Gastroesophageal sphincter (tissue), 4 donors: ENCODE measurements around the gene CARMIL3. TPM values are rescaled to one million over a fixed set of nuclear protein-coding genes. Genes with fewer than 3 reads are reported as not detected.

Experiments used
- ATAC-seq: fragments of 150-250 bp; one replicate; pipeline ENCODE4 v1.9.1; 2016; ENCODE audit warnings: mild to moderate bottlenecking, moderate library complexity
- H3K27ac ChIP-seq, 4 donors: fragments of 200-600 bp; sonication (generic) in 3 of 4; 1 replicate in 3 of 4; 2 replicates in 1 of 4; pipeline ENCODE4 v1.5.1; 2016 to 2019
- H3K27me3 ChIP-seq: fragments of 200-600 bp; sonication (generic); one replicate; pipeline ENCODE4 v1.5.1; 2019
- H3K36me3 ChIP-seq, 2 donors: fragments of 200-600 bp; sonication (generic); one replicate each; pipeline ENCODE4 v1.5.1; 2019; ENCODE audit warnings: control low read depth in 1 of 2
- H3K4me1 ChIP-seq, 3 donors: fragments of 200-600 bp; sonication (generic); 1 replicate in 2 of 3; 2 replicates in 1 of 3; pipeline ENCODE4 v1.5.1; 2016 to 2019; ENCODE audit warnings: control low read depth in 2 of 3
- H3K4me3 ChIP-seq, 2 donors: fragments of 200-600 bp; sonication (generic); one replicate each; pipeline ENCODE4 v1.5.1; 2019; ENCODE audit warnings: mild to moderate bottlenecking in 1 of 2, moderate library complexity in 1 of 2
- H3K9me3 ChIP-seq, 3 donors: fragments of 200-600 bp; sonication (generic); one replicate each; pipeline ENCODE4 v1.5.1; 2017 to 2019; ENCODE audit warnings: control low read depth in 2 of 3
- CTCF ChIP-seq, 4 experiments: fragments of 200-600 bp in 2 of 4; fragments of 450-650 bp in 2 of 4; sonication (generic) in 1 of 4; IDR thresholded peaks; one replicate each; pipeline ENCODE4 v1.5.1; 2017 to 2019; ENCODE audit warnings: antibody characterized with exemption in 4 of 4, mild to moderate bottlenecking in 2 of 4, moderate library complexity in 2 of 4
- EP300 ChIP-seq: sonication (generic); formaldehyde crosslinking; IDR thresholded peaks from one replicate; pipeline ENCODE4 v1.6.1; 2017; ENCODE audit warnings: antibody characterized with exemption, mild to moderate bottlenecking
- POLR2A ChIP-seq, 2 donors: fragments of 450-650 bp; IDR thresholded peaks; one replicate each; pipeline ENCODE4 v1.6.1; 2017; ENCODE audit warnings: antibody characterized with exemption in 2 of 2, mild to moderate bottlenecking in 2 of 2, moderate library complexity in 1 of 2
- POLR2AphosphoS5 ChIP-seq: sonication (generic); formaldehyde crosslinking; IDR thresholded peaks from one replicate; pipeline ENCODE4 v1.6.1; 2017; ENCODE audit warnings: antibody characterized with exemption
- WGBS, 2 donors: methylation state at CpG; one replicate each; pipeline ENCODE4 v1.1.5; 2018; ENCODE audit warnings: low coverage in 1 of 2; 5-methylcytosine and 5-hydroxymethylcytosine counted together
- total RNA-seq, 4 donors: library from RNA; depleted of rRNA; stranded (reverse); fragments of >200 nt; gene quantifications; one replicate each; pipeline ENCODE4 v1.1.0, GENCODE V29; 2016

The CARMIL3 gene
- total RNA-seq, 4 donors from 2014 or later = 0.12 to 0.47 (median 0.17) TPM; not detected in 1

GRCh38 chr14:24063263-24063836, 11.5 kb downstream of the CARMIL3 start:
- TF ChIP-seq POLR2AphosphoS5 = no peak
- TF ChIP-seq EP300 = no peak
- TF ChIP-seq CTCF (IDR thresholded peaks at IDR 0.05) = no peak
- no peak for TF ChIP-seq POLR2A (IDR thresholded peaks at IDR 0.05)
- H3K4me3 ChIP-seq = no peak overlapping the region
- WGBS, 2 donors = 69 to 100% methylated on average over 1 to 3 of the region's 4 CpGs
- ATAC-seq = no peak
- no peaks in the 10 kb centered on the region for H3K9me3 ChIP-seq
- no peak overlapping the region for H3K27ac ChIP-seq
- peaks cover 0 to 4% (median 0%) of the 10 kb centered on the region in 3 donors for H3K4me1 ChIP-seq
- no peaks in the 10 kb centered on the region for H3K27me3 ChIP-seq
- no peaks in the 10 kb centered on the region for H3K36me3 ChIP-seq

GRCh38 chr14:24064091-24064795, 12.4 kb downstream of the CARMIL3 start:
- H3K36me3 ChIP-seq = no peaks in the 10 kb centered on the region
- H3K27me3 ChIP-seq = no peaks in the 10 kb centered on the region
- no peak for ATAC-seq
- 64 to 100% methylated on average over 1 to 2 of the region's 7 CpGs for WGBS, 2 donors
- TF ChIP-seq POLR2A (IDR thresholded peaks at IDR 0.05) (no peak), EP300 (no peak), POLR2AphosphoS5 (no peak), CTCF (IDR thresholded peaks at IDR 0.05) (no peak)
- H3K27ac ChIP-seq = no peak overlapping the region
- no peaks in the 10 kb centered on the region for H3K9me3 ChIP-seq
- no peaks in the 10 kb centered on the region for H3K4me1 ChIP-seq
- no peak overlapping the region for H3K4me3 ChIP-seq

- whole genome bisulfite sequencing, 2 donors = no CpG with 5 or more reads among the region's 15 CpGs
- ATAC-seq = no peak
- Histone ChIP-seq H3K36me3 (no peaks in the 10 kb centered on the region), H3K9me3 (no peaks in the 10 kb centered on the region), H3K4me1 (no peaks in the 10 kb centered on the region), H3K4me3 (no peak overlapping the region), H3K27ac (no peak overlapping the region), H3K27me3 (no peaks in the 10 kb centered on the region)
- TF ChIP-seq CTCF (IDR thresholded peaks at IDR 0.05) = no peak
- TF ChIP-seq EP300 = no peak
- TF ChIP-seq POLR2AphosphoS5 = no peak
- no peak for TF ChIP-seq POLR2A (IDR thresholded peaks at IDR 0.05)
Measured at GRCh38 chr14:24064856-24065255, 13.0 kb downstream of the CARMIL3 start.

GRCh38 chr14:24065408-24065807, 13.6 kb downstream of the CARMIL3 start:
- Histone ChIP-seq H3K27me3 (no peaks in the 10 kb centered on the region), H3K4me3 (no peak overlapping the region), H3K9me3 (no peaks in the 10 kb centered on the region), H3K4me1 (no peaks in the 10 kb centered on the region), H3K36me3 (no peaks in the 10 kb centered on the region), H3K27ac (no peak overlapping the region)
- TF ChIP-seq POLR2AphosphoS5 (no peak), EP300 (no peak), POLR2A (IDR thresholded peaks at IDR 0.05) (no peak), CTCF (IDR thresholded peaks at IDR 0.05) (no peak)
- no peak for ATAC-seq
- 59 to 78% methylated on average over 4 to 5 of the region's 8 CpGs for WGBS, 2 donors
